ENCODE data around the gene ARHGEF7.

Gene ARHGEF7

DNA sequence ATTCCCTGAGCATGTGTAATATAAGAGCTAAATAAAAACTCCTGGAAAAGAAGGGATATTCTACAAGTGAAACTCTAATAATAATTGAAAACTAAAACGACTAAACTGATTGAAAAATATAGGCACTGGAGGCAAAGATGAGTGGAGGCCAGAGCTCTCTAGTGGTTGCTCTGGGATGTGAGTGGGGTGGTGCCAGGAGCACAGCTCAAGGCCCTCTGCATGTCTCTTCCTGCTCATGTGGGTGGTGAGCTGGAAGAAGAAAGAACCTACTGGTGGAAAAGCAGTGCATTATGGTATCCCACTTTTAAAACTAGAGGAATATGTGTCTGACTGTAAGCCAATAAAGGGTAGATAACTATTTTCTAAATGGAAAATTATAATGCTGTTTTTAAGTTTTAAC, 15.8 kb upstream of the ARHGEF7 start:
- peaks cover 4 to 12% of the 10 kb centered on the region in 2 donors for H3K27me3 ChIP-seq (ENCODE audit: control insufficient read depth in 1 of 2, insufficient read depth in 2 of 2, low read length in 2 of 2)
- H3K4me3 ChIP-seq (ENCODE audit: low read depth in 1 of 2, low read length in 2 of 2): no peak overlapping the region
- no peak overlapping the region for H3K27ac ChIP-seq (ENCODE audit: low read depth, low read length)
- no peak overlapping the region for H3K9ac ChIP-seq (ENCODE audit: low read depth in 1 of 2, low read length in 2 of 2)
- no peaks in the 10 kb centered on the region for H3K4me1 ChIP-seq (ENCODE audit: control insufficient read depth in 1 of 2, insufficient read depth in 2 of 2, low read length in 2 of 2)
- no peaks in the 10 kb centered on the region for H3K36me3 ChIP-seq (ENCODE audit: control insufficient read depth in 1 of 2, insufficient read depth in 2 of 2, low read length in 2 of 2)
- no peaks in the 10 kb centered on the region for H3K9me3 ChIP-seq (ENCODE audit: control insufficient read depth in 1 of 2, low read length in 2 of 2)

DNA sequence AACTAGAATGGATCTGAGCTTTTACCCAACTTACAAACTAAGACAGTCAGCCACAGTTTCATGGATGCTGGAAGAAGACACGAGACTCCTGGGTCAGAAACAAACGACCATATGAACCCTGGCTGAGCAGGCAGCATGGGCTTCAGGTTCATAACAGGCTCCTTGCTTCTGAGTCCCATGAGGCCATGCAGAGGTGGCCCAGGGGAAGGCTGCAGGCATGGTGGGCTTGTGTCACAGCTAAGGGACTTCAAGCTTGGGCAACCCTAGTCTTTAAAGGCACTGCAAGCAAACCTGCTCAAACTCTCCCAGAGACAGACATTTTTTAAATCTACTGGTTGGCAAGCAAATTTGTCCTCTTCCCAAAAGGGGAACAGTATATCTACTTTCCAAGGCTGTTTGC, 5.1 kb upstream of the ARHGEF7 start:
- H3K27me3 ChIP-seq (ENCODE audit: control insufficient read depth in 1 of 2, insufficient read depth in 2 of 2, low read length in 2 of 2): peaks cover 39 to 46% of the 10 kb centered on the region in 2 donors
- H3K27ac ChIP-seq (ENCODE audit: low read depth, low read length): no peak overlapping the region
- H3K9ac ChIP-seq (ENCODE audit: low read depth in 1 of 2, low read length in 2 of 2): no peak overlapping the region
- no peaks in the 10 kb centered on the region for H3K36me3 ChIP-seq (ENCODE audit: control insufficient read depth in 1 of 2, insufficient read depth in 2 of 2, low read length in 2 of 2)
- no peaks in the 10 kb centered on the region for H3K9me3 ChIP-seq (ENCODE audit: control insufficient read depth in 1 of 2, low read length in 2 of 2)
- peaks cover 0 to 5% of the 10 kb centered on the region in 2 donors for H3K4me1 ChIP-seq (ENCODE audit: control insufficient read depth in 1 of 2, insufficient read depth in 2 of 2, low read length in 2 of 2)
- H3K4me3 ChIP-seq (ENCODE audit: low read depth in 1 of 2, low read length in 2 of 2): no peak overlapping the region

DNA sequence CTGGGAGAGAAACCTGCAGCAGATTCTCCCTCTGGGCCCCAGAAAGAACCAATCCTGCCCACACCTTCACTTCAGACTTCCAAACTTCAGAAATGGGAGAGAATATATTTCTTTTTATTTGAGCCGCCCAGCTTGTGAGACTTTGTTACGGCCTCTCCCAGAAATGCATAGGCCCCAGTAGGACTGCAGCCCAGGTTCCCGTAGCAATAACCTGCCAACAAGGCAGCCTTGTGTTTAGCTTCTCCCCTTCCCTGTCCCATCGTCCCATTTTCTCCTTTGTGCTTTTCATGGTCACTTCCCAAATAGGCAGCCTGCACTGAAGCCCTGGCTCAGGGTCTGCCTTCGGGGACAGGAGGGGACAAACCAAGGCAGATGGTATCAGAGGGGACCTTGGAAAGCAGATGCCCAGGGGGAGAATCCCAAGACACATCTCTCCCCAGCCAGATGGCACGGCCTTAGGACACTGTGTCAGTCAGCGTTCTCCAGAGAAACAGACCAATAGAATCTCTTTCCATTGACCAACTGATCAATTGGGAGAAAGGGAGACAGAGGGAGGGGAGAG, 3.7 kb upstream of the ARHGEF7 start:
- Histone ChIP-seq H3K9ac (ENCODE audit: low read depth in 1 of 2, low read length in 2 of 2) (no peak overlapping the region), H3K4me1 (ENCODE audit: control insufficient read depth in 1 of 2, insufficient read depth in 2 of 2, low read length in 2 of 2) (peaks cover 4 to 5% of the 10 kb centered on the region in 2 donors), H3K27ac (ENCODE audit: low read depth, low read length) (no peak overlapping the region), H3K27me3 (ENCODE audit: control insufficient read depth in 1 of 2, insufficient read depth in 2 of 2, low read length in 2 of 2) (peaks cover 44 to 46% of the 10 kb centered on the region in 2 donors), H3K4me3 (ENCODE audit: low read depth in 1 of 2, low read length in 2 of 2) (no peak overlapping the region), H3K36me3 (ENCODE audit: control insufficient read depth in 1 of 2, insufficient read depth in 2 of 2, low read length in 2 of 2) (no peaks in the 10 kb centered on the region), H3K9me3 (ENCODE audit: control insufficient read depth in 1 of 2, low read length in 2 of 2) (no peaks in the 10 kb centered on the region)

DNA sequence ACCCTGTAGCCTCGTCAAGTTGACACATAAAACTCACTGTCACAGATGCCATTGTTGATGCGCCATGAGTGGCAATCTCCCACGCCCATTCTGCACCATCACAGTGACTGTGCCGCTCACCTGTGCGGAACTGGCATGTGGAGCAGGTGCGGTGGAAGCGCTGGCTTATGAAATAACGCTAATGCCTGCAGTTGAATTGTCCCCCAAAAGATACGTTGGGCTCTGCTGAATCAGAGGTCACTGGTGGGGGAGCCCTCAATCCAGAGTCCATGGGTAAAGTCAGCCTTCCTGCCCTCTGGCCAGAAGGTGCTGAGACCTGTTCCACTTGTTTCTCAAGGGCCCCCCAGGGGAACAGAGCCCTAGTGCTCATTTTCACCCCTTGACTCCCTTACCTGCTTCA, 2.9 kb upstream of the ARHGEF7 start:
- Histone ChIP-seq H3K9ac (ENCODE audit: low read depth in 1 of 2, low read length in 2 of 2) (no peak overlapping the region), H3K4me1 (ENCODE audit: control insufficient read depth in 1 of 2, insufficient read depth in 2 of 2, low read length in 2 of 2) (peaks cover 4 to 5% of the 10 kb centered on the region in 2 donors), H3K9me3 (ENCODE audit: control insufficient read depth in 1 of 2, low read length in 2 of 2) (no peaks in the 10 kb centered on the region), H3K27ac (ENCODE audit: low read depth, low read length) (no peak overlapping the region), H3K27me3 (ENCODE audit: control insufficient read depth in 1 of 2, insufficient read depth in 2 of 2, low read length in 2 of 2) (peaks cover 50 to 51% of the 10 kb centered on the region in 2 donors), H3K4me3 (ENCODE audit: low read depth in 1 of 2, low read length in 2 of 2) (no peak overlapping the region), H3K36me3 (ENCODE audit: control insufficient read depth in 1 of 2, insufficient read depth in 2 of 2, low read length in 2 of 2) (no peaks in the 10 kb centered on the region)

DNA sequence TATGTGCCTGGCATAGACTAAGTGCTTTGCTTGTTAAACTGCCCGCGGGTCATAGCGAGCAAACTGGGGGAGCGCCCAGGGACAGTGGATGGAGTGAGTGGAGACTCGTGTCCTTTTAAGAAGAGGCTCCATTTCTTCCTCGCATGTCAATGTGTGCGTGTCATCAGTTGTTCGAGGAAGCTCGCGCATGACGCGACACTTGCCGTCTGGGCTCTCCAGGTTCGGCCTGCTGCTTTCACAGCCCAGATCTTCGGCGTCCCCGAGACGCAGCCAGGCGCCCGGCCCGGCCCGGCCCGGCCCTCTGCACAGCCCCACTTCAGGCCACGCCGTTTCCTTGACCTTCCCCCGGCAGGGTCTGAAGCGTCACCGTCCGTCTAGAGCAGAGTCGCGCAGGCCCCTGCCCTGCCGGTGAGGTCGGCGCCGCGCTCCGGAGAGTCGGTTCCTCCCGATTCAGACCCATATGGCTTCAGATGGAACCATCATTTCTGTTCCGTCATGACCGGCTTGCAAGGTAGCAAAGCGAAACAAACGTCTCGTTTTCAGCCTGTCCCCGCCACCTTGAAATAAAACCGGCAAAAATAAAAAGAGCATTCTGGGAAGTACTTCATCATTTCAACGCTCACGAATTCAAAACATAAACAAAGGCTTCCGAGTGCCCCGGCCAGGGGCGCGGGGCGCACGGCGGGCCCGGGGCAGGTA, 599 bp upstream of the ARHGEF7 start:
- Histone ChIP-seq H3K4me1 (ENCODE audit: control insufficient read depth in 1 of 2, insufficient read depth in 2 of 2, low read length in 2 of 2) (peaks cover 4 to 5% of the 10 kb centered on the region in 2 donors), H3K36me3 (ENCODE audit: control insufficient read depth in 1 of 2, insufficient read depth in 2 of 2, low read length in 2 of 2) (no peaks in the 10 kb centered on the region), H3K27ac (ENCODE audit: low read depth, low read length) (no peak overlapping the region), H3K27me3 (ENCODE audit: control insufficient read depth in 1 of 2, insufficient read depth in 2 of 2, low read length in 2 of 2) (peaks cover 50 to 63% of the 10 kb centered on the region in 2 donors), H3K4me3 (ENCODE audit: low read depth in 1 of 2, low read length in 2 of 2) (peak overlapping the region; percentile 69 to 75), H3K9ac (ENCODE audit: low read depth in 1 of 2, low read length in 2 of 2) (peak overlapping the region in 1 of 2 donors; percentile 32), H3K9me3 (ENCODE audit: control insufficient read depth in 1 of 2, low read length in 2 of 2) (no peaks in the 10 kb centered on the region)

DNA sequence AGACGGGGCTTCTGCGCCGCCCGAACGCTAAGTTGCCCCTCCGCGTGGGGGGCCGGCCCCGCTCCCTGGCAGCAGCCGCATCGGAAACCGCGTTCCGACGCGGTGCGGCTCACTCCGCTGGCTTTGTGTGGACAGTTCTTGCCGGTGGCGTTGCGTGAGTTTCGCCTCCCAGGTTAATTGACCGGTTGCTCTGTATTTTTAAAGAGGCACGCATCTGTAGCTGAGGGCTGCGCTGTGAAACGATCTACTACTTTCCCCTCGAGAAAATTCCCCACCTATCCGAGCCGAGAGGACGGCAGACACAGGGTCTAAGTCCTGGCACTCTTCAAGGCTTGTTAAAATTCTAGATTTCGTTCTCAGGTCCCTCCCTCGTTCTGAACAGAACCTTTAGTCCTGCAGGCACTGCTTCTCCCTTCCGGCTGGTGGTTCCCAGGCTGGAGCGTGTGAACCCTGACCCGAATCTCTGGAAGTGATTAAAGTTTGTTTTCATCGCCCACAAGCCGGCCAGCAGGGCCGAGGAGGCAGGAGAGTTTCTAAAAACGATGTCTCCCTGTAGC, 933 bp downstream of the ARHGEF7 start:
- Histone ChIP-seq H3K4me3 (ENCODE audit: low read depth in 1 of 2, low read length in 2 of 2) (peak overlapping the region; percentile 57 to 65), H3K27ac (ENCODE audit: low read depth, low read length) (no peak overlapping the region), H3K36me3 (ENCODE audit: control insufficient read depth in 1 of 2, insufficient read depth in 2 of 2, low read length in 2 of 2) (no peaks in the 10 kb centered on the region), H3K27me3 (ENCODE audit: control insufficient read depth in 1 of 2, insufficient read depth in 2 of 2, low read length in 2 of 2) (peaks cover 46 to 53% of the 10 kb centered on the region in 2 donors), H3K9ac (ENCODE audit: low read depth in 1 of 2, low read length in 2 of 2) (no peak overlapping the region), H3K9me3 (ENCODE audit: control insufficient read depth in 1 of 2, low read length in 2 of 2) (no peaks in the 10 kb centered on the region), H3K4me1 (ENCODE audit: control insufficient read depth in 1 of 2, insufficient read depth in 2 of 2, low read length in 2 of 2) (peaks cover 4 to 5% of the 10 kb centered on the region in 2 donors)

DNA sequence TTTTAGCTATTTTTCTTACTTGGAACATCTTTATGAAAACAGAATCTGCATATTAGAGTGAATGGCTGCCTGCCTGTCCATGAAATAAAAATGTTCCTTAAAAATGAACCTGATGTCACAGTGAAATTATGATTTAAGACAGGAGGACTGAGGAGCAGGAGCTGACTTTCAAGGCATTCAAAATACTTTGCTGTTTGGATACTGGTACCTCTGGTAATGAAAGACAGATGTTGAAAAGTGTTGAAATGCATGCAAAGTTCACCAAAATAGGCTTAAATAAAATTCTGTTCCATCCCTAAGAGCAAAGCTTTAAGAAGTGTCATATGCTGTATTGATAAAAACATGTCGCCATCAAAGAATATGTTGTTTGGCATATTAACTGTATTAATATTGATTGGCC, 1.7 kb downstream of the ARHGEF7 start:
- Histone ChIP-seq H3K36me3 (ENCODE audit: control insufficient read depth in 1 of 2, insufficient read depth in 2 of 2, low read length in 2 of 2) (no peaks in the 10 kb centered on the region), H3K27me3 (ENCODE audit: control insufficient read depth in 1 of 2, insufficient read depth in 2 of 2, low read length in 2 of 2) (peaks cover 38 to 45% of the 10 kb centered on the region in 2 donors), H3K9me3 (ENCODE audit: control insufficient read depth in 1 of 2, low read length in 2 of 2) (no peaks in the 10 kb centered on the region), H3K27ac (ENCODE audit: low read depth, low read length) (no peak overlapping the region), H3K4me1 (ENCODE audit: control insufficient read depth in 1 of 2, insufficient read depth in 2 of 2, low read length in 2 of 2) (peaks cover 4 to 5% of the 10 kb centered on the region in 2 donors), H3K9ac (ENCODE audit: low read depth in 1 of 2, low read length in 2 of 2) (no peak overlapping the region), H3K4me3 (ENCODE audit: low read depth in 1 of 2, low read length in 2 of 2) (no peak overlapping the region)

DNA sequence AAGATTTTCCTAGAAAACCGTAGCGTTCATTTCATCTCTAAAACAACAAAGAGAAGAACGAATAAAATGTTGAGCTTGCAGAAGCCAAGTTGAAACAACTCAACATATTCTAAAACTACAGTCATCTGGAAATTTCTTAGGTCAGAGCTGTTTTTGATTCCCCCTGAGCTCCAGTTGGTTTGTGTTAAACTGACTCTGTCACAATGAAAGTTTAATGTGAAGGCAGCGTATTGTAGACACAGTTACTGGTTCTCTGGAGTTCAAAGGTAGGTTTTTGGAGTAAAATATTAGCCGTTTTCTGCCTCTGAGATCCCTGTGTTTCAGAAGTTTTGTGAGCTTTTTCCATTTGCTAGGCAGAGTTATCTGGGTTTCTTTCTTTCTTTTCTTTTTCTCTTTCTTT, 2.2 kb downstream of the ARHGEF7 start:
- no peaks in the 10 kb centered on the region for H3K9me3 ChIP-seq (ENCODE audit: control insufficient read depth in 1 of 2, low read length in 2 of 2)
- no peak overlapping the region for H3K9ac ChIP-seq (ENCODE audit: low read depth in 1 of 2, low read length in 2 of 2)
- no peaks in the 10 kb centered on the region for H3K36me3 ChIP-seq (ENCODE audit: control insufficient read depth in 1 of 2, insufficient read depth in 2 of 2, low read length in 2 of 2)
- H3K4me3 ChIP-seq (ENCODE audit: low read depth in 1 of 2, low read length in 2 of 2): no peak overlapping the region
- H3K27ac ChIP-seq (ENCODE audit: low read depth, low read length): no peak overlapping the region
- peaks cover 34 to 42% of the 10 kb centered on the region in 2 donors for H3K27me3 ChIP-seq (ENCODE audit: control insufficient read depth in 1 of 2, insufficient read depth in 2 of 2, low read length in 2 of 2)
- peaks cover 4 to 5% of the 10 kb centered on the region in 2 donors for H3K4me1 ChIP-seq (ENCODE audit: control insufficient read depth in 1 of 2, insufficient read depth in 2 of 2, low read length in 2 of 2)

DNA sequence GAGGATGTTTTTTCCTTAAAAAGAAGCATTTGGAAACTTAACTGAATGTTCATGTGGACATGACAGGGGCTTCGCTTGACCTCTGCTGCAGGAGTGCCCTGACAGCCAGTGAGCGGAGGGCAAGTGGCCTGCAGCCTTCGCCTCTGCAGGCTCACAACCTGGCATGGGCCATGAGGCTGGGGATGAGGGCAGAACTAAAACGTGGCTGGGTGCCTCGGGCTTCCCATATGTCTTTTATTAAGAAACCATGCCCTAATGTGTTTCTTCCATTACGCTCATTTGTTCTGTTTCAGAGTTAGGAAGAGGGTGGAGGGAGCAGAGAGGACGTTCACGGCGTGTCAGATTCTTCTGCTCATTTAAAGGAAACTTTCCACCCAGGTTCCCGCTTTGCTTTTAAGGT, 2.9 kb downstream of the ARHGEF7 start:
- Histone ChIP-seq H3K4me3 (ENCODE audit: low read depth in 1 of 2, low read length in 2 of 2) (no peak overlapping the region), H3K36me3 (ENCODE audit: control insufficient read depth in 1 of 2, insufficient read depth in 2 of 2, low read length in 2 of 2) (no peaks in the 10 kb centered on the region), H3K27me3 (ENCODE audit: control insufficient read depth in 1 of 2, insufficient read depth in 2 of 2, low read length in 2 of 2) (peaks cover 27 to 36% of the 10 kb centered on the region in 2 donors), H3K9ac (ENCODE audit: low read depth in 1 of 2, low read length in 2 of 2) (no peak overlapping the region), H3K4me1 (ENCODE audit: control insufficient read depth in 1 of 2, insufficient read depth in 2 of 2, low read length in 2 of 2) (peaks cover 4 to 5% of the 10 kb centered on the region in 2 donors), H3K9me3 (ENCODE audit: control insufficient read depth in 1 of 2, low read length in 2 of 2) (no peaks in the 10 kb centered on the region), H3K27ac (ENCODE audit: low read depth, low read length) (no peak overlapping the region)

DNA sequence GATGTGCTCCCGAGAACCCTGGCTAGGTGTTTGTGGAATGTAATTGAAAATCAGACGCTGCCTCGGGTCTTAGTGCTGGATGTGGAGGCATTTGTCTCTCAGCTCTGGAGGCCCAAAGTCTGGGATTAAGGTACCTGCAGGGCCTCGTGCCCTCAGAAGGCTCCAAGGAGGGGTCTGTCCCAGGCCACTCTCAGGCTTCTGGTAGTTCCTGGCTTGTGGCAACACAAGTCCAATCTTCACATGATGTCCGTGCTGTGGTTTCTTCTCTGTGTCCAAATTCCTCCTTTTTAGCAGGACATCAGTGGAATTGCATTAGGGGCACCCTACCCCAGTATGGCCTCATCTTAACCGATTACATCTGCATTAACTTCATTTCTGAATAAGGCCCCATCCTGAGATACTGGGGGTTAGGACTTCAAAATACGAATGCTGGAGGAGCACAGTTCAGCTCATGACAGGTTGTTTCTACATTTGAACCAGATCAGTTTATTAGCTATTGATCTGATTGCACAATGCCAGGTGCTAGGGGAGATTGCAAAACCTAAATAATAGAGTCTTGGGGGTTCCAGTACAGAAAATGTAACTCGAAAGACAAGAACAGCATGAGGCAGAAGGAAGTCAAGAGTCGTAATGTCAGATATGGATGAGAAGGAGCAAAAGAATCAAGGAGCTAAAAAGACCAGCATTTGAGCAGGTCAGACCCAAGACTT, 3.9 kb downstream of the ARHGEF7 start:
- peaks cover 19 to 25% of the 10 kb centered on the region in 2 donors for H3K27me3 ChIP-seq (ENCODE audit: control insufficient read depth in 1 of 2, insufficient read depth in 2 of 2, low read length in 2 of 2)
- peaks cover 4 to 5% of the 10 kb centered on the region in 2 donors for H3K4me1 ChIP-seq (ENCODE audit: control insufficient read depth in 1 of 2, insufficient read depth in 2 of 2, low read length in 2 of 2)
- H3K27ac ChIP-seq (ENCODE audit: low read depth, low read length): no peak overlapping the region

More for the DNA sequence above, 3.9 kb downstream of the ARHGEF7 start:
- no peak overlapping the region for H3K4me3 ChIP-seq (ENCODE audit: low read depth in 1 of 2, low read length in 2 of 2)
- H3K9me3 ChIP-seq (ENCODE audit: control insufficient read depth in 1 of 2, low read length in 2 of 2): no peaks in the 10 kb centered on the region
- H3K9ac ChIP-seq (ENCODE audit: low read depth in 1 of 2, low read length in 2 of 2): no peak overlapping the region
- H3K36me3 ChIP-seq (ENCODE audit: control insufficient read depth in 1 of 2, insufficient read depth in 2 of 2, low read length in 2 of 2): no peaks in the 10 kb centered on the region
